IMR-90 (cell line): ENCODE measurements around the gene HS2ST1. TPM values are rescaled to one million over a fixed set of nuclear protein-coding genes. Genes with fewer than 3 reads are reported as not detected.

Source experiments
- ATAC-seq: fragments of 200-7000 bp; cut with Tn5 transposase; 2 replicates; pipeline ENCODE4 v1.9.1; 2020; ENCODE audit warnings: low read depth, mild to moderate bottlenecking, moderate library complexity
- BruUV-seq: library from RNA; stranded (reverse); fragments of 400-500 nt; replicated peaks from 2 replicates; lab custom pipeline; 2021; lab: Mats Ljungman, UMichigan
- CTCF ChIA-PET: fragments of 300-600 bp; formaldehyde crosslinking; extraction: SDS; loops from one replicate; lab custom pipeline; 2021; ENCODE audit warnings: antibody characterized with exemption; lab: Yijun Ruan, JAX
- POLR2A ChIA-PET: fragments of 300-600 bp; sonication (Branson Sonifier 250); formaldehyde crosslinking; loops from one replicate; lab custom pipeline; 2022; ENCODE audit warnings: antibody characterized with exemption; ENCODE audit not compliant: unreplicated experiment; lab: Charles Lee
- DNase-seq: peaks from one replicate; pipeline ENCODE4 v3.0.0; 2013
- H2AFZ ChIP-seq: replicated peaks from 2 replicates; pipeline ENCODE3; 2013; ENCODE audit warnings: low read length, mild to moderate bottlenecking; ENCODE audit not compliant: poor library complexity
- H2AK5ac ChIP-seq: 2 replicates; pipeline ENCODE4 v1.6.1; 2013; ENCODE audit warnings: low read depth, low read length, inconsistent platforms
- H2AK9ac ChIP-seq: replicated peaks from 2 replicates; pipeline ENCODE3; 2013; ENCODE audit warnings: mild to moderate bottlenecking, low read depth, low read length, moderate library complexity; ENCODE audit not compliant: poor library complexity
- H2BK120ac ChIP-seq: 2 replicates; pipeline ENCODE4 v1.6.1; 2013; ENCODE audit warnings: low read depth, low read length, inconsistent platforms
- H2BK15ac ChIP-seq: 3 replicates; pipeline ENCODE4 v1.6.1; 2013; ENCODE audit warnings: low read depth, low read length, inconsistent platforms
- H2BK20ac ChIP-seq: 2 replicates; pipeline ENCODE4 v1.6.1; 2013; ENCODE audit warnings: low read depth, mild to moderate bottlenecking, inconsistent platforms, low read length, moderate library complexity
- H2BK5ac ChIP-seq: 2 replicates; pipeline ENCODE4 v1.6.1; 2013; ENCODE audit warnings: mild to moderate bottlenecking, low read depth, low read length, inconsistent platforms; ENCODE audit not compliant: poor library complexity, severe bottlenecking
- H3K14ac ChIP-seq: replicated peaks from 2 replicates; pipeline ENCODE4 v1.6.1; 2013; ENCODE audit warnings: low read depth, low read length, inconsistent platforms
- H3K18ac ChIP-seq: 2 replicates; pipeline ENCODE4 v1.6.1; 2013; ENCODE audit warnings: low read depth, low read length, control low read depth
- H3K23ac ChIP-seq: 2 replicates; pipeline ENCODE4 v1.6.1; 2013; ENCODE audit warnings: low read depth, low read length, inconsistent platforms
- H3K27ac ChIP-seq: 2 replicates; pipeline ENCODE4 v1.5.1; 2013; ENCODE audit warnings: mild to moderate bottlenecking, control low read depth, low read length; ENCODE audit not compliant: insufficient read depth
- H3K27me3 ChIP-seq: 2 replicates; pipeline ENCODE4 v1.6.1; 2013; ENCODE audit warnings: low read length; ENCODE audit not compliant: control insufficient read depth, insufficient read depth
- H3K36me3 ChIP-seq: 2 replicates; pipeline ENCODE4 v1.6.1; 2013; ENCODE audit warnings: low read length, mixed read lengths; ENCODE audit not compliant: control insufficient read depth, insufficient read depth
- H3K4ac ChIP-seq: 2 replicates; pipeline ENCODE4 v1.6.1; 2013; ENCODE audit warnings: low read depth, low read length, inconsistent platforms
- H3K4me1 ChIP-seq: 2 replicates; pipeline ENCODE4 v1.6.1; 2013; ENCODE audit warnings: low read length, mixed read lengths; ENCODE audit not compliant: control insufficient read depth, insufficient read depth
- H3K4me2 ChIP-seq: 2 replicates; pipeline ENCODE4 v1.6.1; 2013; ENCODE audit warnings: low read depth, mild to moderate bottlenecking, control low read depth, low read length, moderate library complexity
- H3K4me3 ChIP-seq: 2 replicates; pipeline ENCODE4 v1.5.1; 2013; ENCODE audit warnings: low read depth, mild to moderate bottlenecking, control low read depth, low read length, moderate library complexity; ENCODE audit not compliant: insufficient read depth
- H3K56ac ChIP-seq: 2 replicates; pipeline ENCODE4 v1.6.1; 2013; ENCODE audit warnings: low read length, inconsistent platforms; ENCODE audit not compliant: insufficient read depth; ENCODE audit errors: extremely low read depth
- H3K79me1 ChIP-seq, 2 experiments: 2 replicates each; pipeline ENCODE4 v1.6.1; 2013; ENCODE audit warnings: low read length in 2 of 2, inconsistent platforms in 1 of 2, low read depth in 1 of 2
- H3K9ac ChIP-seq: 2 replicates; pipeline ENCODE4 v1.6.1; 2013; ENCODE audit warnings: low read depth, low read length, control low read depth
- H3K9me1 ChIP-seq: 2 replicates; pipeline ENCODE4 v1.6.1; 2013; ENCODE audit warnings: low read length, inconsistent platforms; ENCODE audit not compliant: insufficient read depth
- H3K9me3 ChIP-seq: 2 replicates; pipeline ENCODE4 v1.6.1; 2013; ENCODE audit warnings: low read length; ENCODE audit not compliant: control insufficient read depth, insufficient read depth
- H4K20me1 ChIP-seq: 2 replicates; pipeline ENCODE4 v1.6.1; 2013; ENCODE audit warnings: low read length, inconsistent platforms; ENCODE audit not compliant: insufficient read depth
- H4K5ac ChIP-seq: 2 replicates; pipeline ENCODE4 v1.6.1; 2013; ENCODE audit warnings: mild to moderate bottlenecking, low read depth, low read length, control low read depth
- H4K8ac ChIP-seq, 2 experiments: 2 replicates each; pipeline ENCODE4 v1.6.1; 2013; ENCODE audit warnings: low read depth in 2 of 2, low read length in 2 of 2, control low read depth in 1 of 2, inconsistent platforms in 1 of 2
- H4K91ac ChIP-seq: 2 replicates; pipeline ENCODE4 v1.6.1; 2013; ENCODE audit warnings: low read depth, low read length, inconsistent platforms; ENCODE audit not compliant: insufficient read depth
- BHLHE40 ChIP-seq: fragments of 150-350 bp; IDR thresholded peaks from 2 replicates; pipeline ENCODE4 v1.6.1; 2016; ENCODE audit warnings: mild to moderate bottlenecking, low read depth, low read length
- CEBPB ChIP-seq: IDR thresholded peaks from 2 replicates; pipeline ENCODE4 v1.6.1; 2012; ENCODE audit warnings: low read depth, low read length, improper control_type of control experiment
- CHD1 ChIP-seq: IDR thresholded peaks from 2 replicates; pipeline ENCODE4 v1.6.1; 2012; ENCODE audit warnings: low read depth, low read length, improper control_type of control experiment
- CTCF ChIP-seq: conservative IDR thresholded peaks from 2 replicates; pipeline ENCODE4 v1.5.1; 2012; ENCODE audit warnings: mild to moderate bottlenecking, low read depth, low read length, improper control_type of control experiment
- ELK1 ChIP-seq: fragments of 150-350 bp; IDR thresholded peaks from 2 replicates; pipeline ENCODE4 v1.6.1; 2016; ENCODE audit warnings: low read depth, mild to moderate bottlenecking, low read length, moderate library complexity, borderline replicate concordance
- FOS ChIP-seq: fragments of 150-350 bp; IDR thresholded peaks from 2 replicates; pipeline ENCODE4 v1.6.1; 2016; ENCODE audit warnings: low read depth, low read length
- MAFK ChIP-seq: IDR thresholded peaks from 2 replicates; pipeline ENCODE4 v1.6.1; 2012; ENCODE audit warnings: low read depth, low read length, improper control_type of control experiment
- MAZ ChIP-seq: IDR thresholded peaks from 2 replicates; pipeline ENCODE4 v1.6.1; 2012; ENCODE audit warnings: low read depth, mild to moderate bottlenecking, low read length, improper control_type of control experiment, moderate library complexity, borderline replicate concordance
- MXI1 ChIP-seq: IDR thresholded peaks from 2 replicates; pipeline ENCODE4 v1.6.1; 2012; ENCODE audit warnings: low read depth, mild to moderate bottlenecking, low read length, moderate library complexity, borderline replicate concordance
- NFE2L2 ChIP-seq: fragments of 150-350 bp; IDR thresholded peaks from 2 replicates; pipeline ENCODE4 v1.6.1; 2016; ENCODE audit warnings: low read depth, mild to moderate bottlenecking, low read length
- POLR2A ChIP-seq: IDR thresholded peaks from 2 replicates; pipeline ENCODE4 v1.6.1; 2012; ENCODE audit warnings: mild to moderate bottlenecking, low read depth, low read length
- RAD21 ChIP-seq: IDR thresholded peaks from 2 replicates; pipeline ENCODE4 v1.6.1; 2012; ENCODE audit warnings: low read length, improper control_type of control experiment
- RCOR1 ChIP-seq: IDR thresholded peaks from 2 replicates; pipeline ENCODE4 v1.6.1; 2012; ENCODE audit warnings: mild to moderate bottlenecking, low read length, improper control_type of control experiment; ENCODE audit not compliant: insufficient replicate concordance
- RFX5 ChIP-seq: IDR thresholded peaks from 2 replicates; pipeline ENCODE4 v1.8.0; 2012; ENCODE audit warnings: low read depth, mild to moderate bottlenecking, low read length, moderate library complexity
- SMC3 ChIP-seq: fragments of 150-350 bp; IDR thresholded peaks from 2 replicates; pipeline ENCODE4 v1.6.1; 2016; ENCODE audit warnings: low read depth, mild to moderate bottlenecking, antibody characterized with exemption, low read length, moderate library complexity
- USF2 ChIP-seq: fragments of 150-350 bp; IDR thresholded peaks from 2 replicates; pipeline ENCODE4 v1.6.1; 2017; ENCODE audit warnings: mild to moderate bottlenecking, antibody characterized with exemption, low read length, low read depth
- WGBS, 2 experiments: methylation state at CpG; one replicate each; pipeline versions ENCODE4 v1.1.5 to v1.1.7; 2013; ENCODE audit warnings: missing lambda C conversion rate in 2 of 2; ENCODE audit not compliant: insufficient read length in 1 of 2; ENCODE audit errors: extremely low coverage in 2 of 2; 5-methylcytosine and 5-hydroxymethylcytosine counted together
- dilution Hi-C: fragments of 300-500 bp; cut with HindIII; formaldehyde crosslinking; loops from one replicate; pipeline ENCODE4 v1.14.3; 2018; ENCODE audit warnings: low sequenced_read_pairs; ENCODE audit not compliant: unreplicated experiment
- in situ Hi-C: fragments of 300-500 bp; cut with MboI; formaldehyde crosslinking; loops from 3 replicates; pipeline ENCODE4 v1.14.3; 2019; ENCODE audit warnings: low sequenced_read_pairs, inconsistent platforms, mixed read lengths
- intact Hi-C: fragments of 100-400 bp; cut with micrococcal nuclease; formaldehyde crosslinking; loops from 2 replicates; pipeline ENCODE4 v1.10.0; 2022
- polyA plus RNA-seq, 3 experiments: library from polyadenylated mRNA; depleted of rRNA; stranded (reverse); fragments of >200 nt; gene quantifications; 2 replicates each; pipeline ENCODE4 v1.2.3, GENCODE V29; 2012; ENCODE audit warnings: low replicate concordance in 1 of 3
- total RNA-seq: library from RNA; depleted of rRNA; stranded (reverse); fragments of >200 nt; gene quantifications from 2 replicates; pipeline ENCODE4 v1.2.3, GENCODE V29; 2012

The HS2ST1 gene
- total and polyA plus RNA-seq, 2 of the 4 experiments (the other 2 are of a cell fraction): 7.8 to 13.1 TPM

GRCh38 chr1:87126886-87127505, 212.6 kb downstream of the HS2ST1 start:
- Histone ChIP-seq H3K18ac (no peak overlapping the region), H3K23ac (no peak overlapping the region), H3K9me3 (no peaks in the 10 kb centered on the region), H3K9ac (no peak overlapping the region), H2AK5ac (no peak overlapping the region), H2BK120ac (no peak overlapping the region), H2BK5ac (no peak overlapping the region), H3K4ac (no peak overlapping the region), H2BK20ac (no peak overlapping the region), H3K36me3 (no peaks in the 10 kb centered on the region), H2AFZ (no peak overlapping the region), H2BK15ac (no peak overlapping the region), H3K14ac (no peak overlapping the region), H3K27me3 (peaks cover 2% of the 10 kb centered on the region; the same call in 1 of the 2 replicates), H4K8ac (no peak overlapping the region), H3K56ac (no peak overlapping the region), H3K79me1 (no peaks in the 10 kb centered on the region), H3K4me3 (no peak overlapping the region), H3K4me1 (peaks cover 5% of the 10 kb centered on the region; the same call in 1 of the 2 replicates), H4K20me1 (no peaks in the 10 kb centered on the region), H4K91ac (no peak overlapping the region), H3K4me2 (no peak overlapping the region), H2AK9ac (no peak overlapping the region), H3K9me1 (no peaks in the 10 kb centered on the region; the same call in 1 of the 2 replicates), H3K27ac (no peak overlapping the region), H4K5ac (no peak overlapping the region)
- intact Hi-C loops (no loop called here), in situ Hi-C loops (loop anchor here (25.0 kb wide), 1 partner anchor 935 kb away; no protein-coding TSS in a partner anchor), dilution Hi-C loops (no loop called here)
- ATAC-seq (0 out of 2 replicates have a peak, but pooled peaks have one; percentile 21), DNase-seq (peak; percentile 54)
- no CpG with 5 or more reads among the region's 6 CpGs for WGBS, 2 experiments
- TF ChIP-seq RAD21: no peak
- TF ChIP-seq BHLHE40: no peak
- TF ChIP-seq MAZ: no peak
- TF ChIP-seq NFE2L2: no peak
- TF ChIP-seq CHD1: no peak
- TF ChIP-seq SMC3: no peak
- TF ChIP-seq ELK1: no peak
- TF ChIP-seq MAFK: no peak
- TF ChIP-seq POLR2A: no peak
- no peak for TF ChIP-seq FOS
- no peak for TF ChIP-seq CTCF
- no peak for TF ChIP-seq USF2
- no peak for TF ChIP-seq CEBPB
- no peak for TF ChIP-seq MXI1
- TF ChIP-seq RCOR1: no peak
- no peak for TF ChIP-seq RFX5
- CTCF ChIA-PET: no interaction called here
- no TSS peak for BruUV-seq
- POLR2A ChIA-PET: no interaction called here
